Transverse colon (tissue), 3 donors: ENCODE measurements around the gene ACTN4.

Experiments
- CTCF ChIP-seq, 5 experiments: fragments of 200-600 bp in 3 of 5; fragments of 450-650 bp in 2 of 5; sonication (generic) in 3 of 5; IDR thresholded peaks; 1 replicate in 2 of 5; 2 replicates in 3 of 5; pipeline ENCODE4 v1.5.1; 2016 to 2017; ENCODE audit warnings: antibody characterized with exemption in 5 of 5, inconsistent platforms in 3 of 5, mild to moderate bottlenecking in 2 of 5, moderate library complexity in 1 of 5
- EP300 ChIP-seq: sonication (generic); formaldehyde crosslinking; IDR thresholded peaks from one replicate; pipeline ENCODE4 v1.6.1; 2017; ENCODE audit warnings: antibody characterized with exemption, low read depth
- POLR2A ChIP-seq: fragments of 450-650 bp; IDR thresholded peaks from one replicate; pipeline ENCODE4 v1.6.1; 2016; ENCODE audit warnings: antibody characterized with exemption, mild to moderate bottlenecking, moderate library complexity

GRCh38 chr19:38699027-38699346 is 51.5 kb downstream of the ACTN4 start:
- TF ChIP-seq EP300 (no peak), CTCF (IDR thresholded peaks at IDR 0.05) (no peak), POLR2A (no peak)
